Chondrocyte (in vitro differentiated cells): Measurements from ENCODE around the gene ACER3. TPM values are rescaled to one million over a fixed set of nuclear protein-coding genes. Genes with fewer than 3 reads are reported as not detected.

Experiments used
- DNase-seq: peaks from one replicate; pipeline ENCODE4 v3.0.0; 2021; ENCODE audit warnings: mixed read lengths, low spot score
- H3K27ac Mint-ChIP-seq: one replicate; pipeline ENCODE4 v1.8.0; 2021; ENCODE audit warnings: mild to moderate bottlenecking, moderate library complexity, mixed read lengths; ENCODE audit not compliant: unreplicated experiment
- H3K27me3 Mint-ChIP-seq: 2 replicates; pipeline ENCODE4 v1.8.0; 2021; ENCODE audit warnings: low read depth, mixed read lengths
- H3K36me3 Mint-ChIP-seq: 2 replicates; pipeline ENCODE4 v1.8.0; 2021; ENCODE audit warnings: low read depth, mixed read lengths
- H3K4me1 Mint-ChIP-seq: 2 replicates; pipeline ENCODE4 v1.8.0; 2021; ENCODE audit warnings: low read depth, mild to moderate bottlenecking, mixed read lengths
- H3K4me3 Mint-ChIP-seq: one replicate; pipeline ENCODE4 v1.8.0; 2021; ENCODE audit warnings: mild to moderate bottlenecking, moderate library complexity, mixed read lengths; ENCODE audit not compliant: unreplicated experiment
- H3K9me3 Mint-ChIP-seq: 2 replicates; pipeline ENCODE4 v1.8.0; 2021; ENCODE audit warnings: low read depth, mixed read lengths
- CTCF ChIP-seq: fragments of 200-600 bp; sonication (generic); IDR thresholded peaks from 2 replicates; pipeline ENCODE4 v1.5.0; 2021; ENCODE audit warnings: antibody characterized with exemption, mild to moderate bottlenecking, moderate library complexity
- total RNA-seq: library from RNA; stranded (reverse); gene quantifications from 3 replicates; pipeline ENCODE4 v1.2.1, GENCODE V29; 2021

ACER3 gene
- total RNA-seq, 1 donor from 2014 or later: 17.9 TPM

DNA sequence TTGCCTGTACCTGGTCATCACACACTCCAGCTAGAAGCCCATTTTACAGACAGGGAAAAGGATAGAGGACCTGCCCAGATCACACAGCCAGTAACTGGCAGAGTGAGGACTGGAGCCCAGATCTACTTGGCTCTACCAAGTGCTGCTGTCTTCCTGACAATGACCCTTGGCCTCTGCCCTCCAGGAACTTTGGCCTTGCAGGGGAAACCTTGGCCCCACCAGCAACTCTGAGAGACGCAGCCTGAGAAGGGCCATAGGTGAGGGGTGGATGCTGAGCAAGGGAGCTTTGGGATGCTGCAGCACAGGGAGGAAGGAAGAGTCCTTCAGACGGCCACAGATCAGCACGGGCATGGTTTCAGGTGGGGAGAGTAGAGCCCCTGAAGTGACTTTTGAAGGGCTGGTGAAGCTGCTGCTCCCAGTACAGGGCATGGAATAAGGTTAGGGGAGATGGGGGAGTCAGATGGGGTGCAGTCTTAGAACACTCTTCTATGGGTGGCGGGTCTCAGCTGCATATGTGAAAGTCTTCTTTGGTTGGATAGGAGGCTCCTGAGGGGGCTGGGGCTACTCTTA, 204.0 kb downstream of the ACER3 start:
- DNase-seq: no peak
- H3K36me3 Mint-ChIP-seq: no peaks in the 10 kb centered on the region
- no peak for TF ChIP-seq CTCF
- peaks cover 2% of the 10 kb centered on the region for H3K27me3 Mint-ChIP-seq
- no peak overlapping the region for H3K27ac Mint-ChIP-seq
- H3K4me1 Mint-ChIP-seq: peaks cover 9% of the 10 kb centered on the region
- no peak overlapping the region for H3K4me3 Mint-ChIP-seq
- no peaks in the 10 kb centered on the region for H3K9me3 Mint-ChIP-seq

DNA sequence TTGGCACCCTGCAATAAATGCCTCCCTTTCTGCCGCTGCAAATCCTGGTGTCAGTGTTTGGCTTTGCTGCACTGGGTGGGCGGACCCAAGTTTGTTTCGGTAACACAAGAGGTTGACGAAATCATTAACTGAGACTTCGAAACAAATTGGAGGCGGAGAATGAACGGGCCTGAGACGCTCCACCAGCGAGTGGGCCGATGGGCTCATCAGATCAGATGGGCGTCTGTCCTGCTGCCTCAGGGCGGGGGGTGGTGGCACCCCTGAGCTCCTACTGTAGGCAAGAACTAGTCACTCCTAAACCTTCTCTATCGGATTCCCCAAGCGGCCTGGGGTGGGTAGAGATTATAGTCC, 205.1 kb downstream of the ACER3 start:
- DNase-seq: no peak
- Mint-ChIP-seq H3K27me3 (no peaks in the 10 kb centered on the region), H3K27ac (peak overlapping the region; percentile 80), H3K9me3 (no peaks in the 10 kb centered on the region), H3K4me1 (peaks cover 9% of the 10 kb centered on the region), H3K4me3 (peak overlapping the region; percentile 65), H3K36me3 (no peaks in the 10 kb centered on the region)
- no peak for TF ChIP-seq CTCF

- no peaks in the 10 kb centered on the region for H3K27me3 Mint-ChIP-seq
- peak within 1 kb of the TSS; percentile 80 for H3K27ac Mint-ChIP-seq
- H3K4me3 Mint-ChIP-seq: peak within 1 kb of the TSS; percentile 75
- H3K36me3 Mint-ChIP-seq: no peaks in the 10 kb centered on the region
- peak; percentile 65 for TF ChIP-seq CTCF
- peaks cover 9% of the 10 kb centered on the region for H3K4me1 Mint-ChIP-seq
- DNase-seq: peak; percentile 93
- H3K9me3 Mint-ChIP-seq: no peaks in the 10 kb centered on the region
Measured at GRCh38 chr11:77066229-77067042, 205.7 kb downstream of the ACER3 start, which contains the start of gene CAPN5. Gene CAPN5 (plus strand): TSS chr11:77066971. CDS start chr11:77084887, 17,916 bp downstream.

GRCh38 chr11:77067861-77068443, 207.2 kb downstream of the ACER3 start:
- Mint-ChIP-seq H3K4me3 (peak overlapping the region; percentile 75), H3K36me3 (no peaks in the 10 kb centered on the region), H3K9me3 (no peaks in the 10 kb centered on the region)

More at GRCh38 chr11:77067861-77068443, 207.2 kb downstream of the ACER3 start:
- Mint-ChIP-seq H3K27ac (peak overlapping the region; percentile 41), H3K27me3 (no peaks in the 10 kb centered on the region), H3K4me1 (peaks cover 21% of the 10 kb centered on the region)
- DNase-seq: no peak
- no peak for TF ChIP-seq CTCF
